ENCODE measurements around the gene CACNA2D2.
"Not testable (repeated sequence)": the region's sequence is repeated elsewhere in the genome, so short reads cannot be mapped to it uniquely, and the experiment has no call there.

The CACNA2D2 gene

DNA sequence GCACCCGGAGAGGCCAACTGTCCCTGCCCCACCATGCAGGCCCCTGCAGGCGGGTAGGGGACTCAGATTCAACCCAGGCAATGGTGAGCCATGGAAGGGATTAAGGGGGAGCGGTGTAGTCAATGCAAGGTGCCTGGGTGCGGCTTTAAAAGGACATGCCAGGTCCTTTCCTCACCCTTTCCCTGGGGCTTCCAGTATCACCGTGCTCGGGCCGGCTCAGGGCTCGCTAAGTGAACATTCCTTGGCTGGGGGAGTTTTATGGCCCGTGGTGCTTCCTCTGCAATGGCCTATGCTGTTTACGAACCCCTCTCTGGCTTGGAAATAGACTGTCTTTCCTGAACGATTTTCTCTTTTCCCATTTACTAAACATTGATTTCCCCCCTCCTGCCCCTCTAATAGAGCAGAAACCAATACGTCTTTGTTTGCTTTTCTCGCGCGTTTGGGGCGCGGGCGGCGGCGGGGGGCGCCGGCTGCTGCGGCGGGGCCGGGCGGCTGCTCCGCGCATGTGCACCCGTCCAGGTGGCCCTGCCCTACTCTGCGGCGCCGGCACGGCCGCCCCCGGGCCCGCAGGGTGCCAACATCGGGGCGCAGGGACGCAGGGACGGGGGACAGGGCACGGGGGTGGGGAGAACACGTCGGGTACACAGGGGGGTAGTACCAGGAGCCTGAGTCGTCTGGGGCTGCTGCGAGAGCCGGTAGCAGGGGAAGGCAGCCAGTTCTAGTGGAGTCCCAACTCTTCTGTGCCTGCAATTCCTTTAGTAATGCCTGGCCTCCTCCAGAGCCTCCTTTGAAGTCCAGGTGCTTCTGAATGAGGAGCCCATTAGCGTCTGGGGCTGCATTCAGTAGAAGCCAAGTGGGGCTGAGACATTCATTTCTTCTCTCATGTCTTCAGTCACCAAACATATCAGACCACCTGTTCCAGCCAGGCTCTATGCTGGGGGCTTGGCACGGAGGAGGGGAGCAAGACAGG is 26.9 kb upstream of the CACNA2D2 start:
- DNase-seq (ENCODE audit: low spot score) = no peak

DNA sequence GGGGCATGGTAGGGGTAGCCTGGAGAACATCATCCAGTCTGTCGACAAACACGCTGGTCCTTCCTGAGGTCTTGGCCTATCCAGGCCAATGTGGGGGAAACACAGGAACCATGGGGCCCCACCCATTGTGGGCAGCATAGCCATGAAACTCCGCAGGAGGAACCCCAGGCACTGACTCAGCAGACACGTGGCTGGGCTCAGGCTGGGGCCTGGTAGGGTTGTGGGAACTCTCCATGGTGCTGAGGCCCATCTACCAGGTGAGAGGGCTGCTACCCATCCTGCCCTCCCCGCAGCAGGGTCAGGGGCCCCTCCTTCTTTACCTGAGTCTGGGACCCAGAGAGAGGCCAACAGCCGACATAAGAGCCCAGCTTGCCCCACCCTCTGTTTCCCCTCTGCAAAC is 22.6 kb upstream of the CACNA2D2 start:
- DNase-seq (ENCODE audit: low spot score) = peak; percentile 53

DNA sequence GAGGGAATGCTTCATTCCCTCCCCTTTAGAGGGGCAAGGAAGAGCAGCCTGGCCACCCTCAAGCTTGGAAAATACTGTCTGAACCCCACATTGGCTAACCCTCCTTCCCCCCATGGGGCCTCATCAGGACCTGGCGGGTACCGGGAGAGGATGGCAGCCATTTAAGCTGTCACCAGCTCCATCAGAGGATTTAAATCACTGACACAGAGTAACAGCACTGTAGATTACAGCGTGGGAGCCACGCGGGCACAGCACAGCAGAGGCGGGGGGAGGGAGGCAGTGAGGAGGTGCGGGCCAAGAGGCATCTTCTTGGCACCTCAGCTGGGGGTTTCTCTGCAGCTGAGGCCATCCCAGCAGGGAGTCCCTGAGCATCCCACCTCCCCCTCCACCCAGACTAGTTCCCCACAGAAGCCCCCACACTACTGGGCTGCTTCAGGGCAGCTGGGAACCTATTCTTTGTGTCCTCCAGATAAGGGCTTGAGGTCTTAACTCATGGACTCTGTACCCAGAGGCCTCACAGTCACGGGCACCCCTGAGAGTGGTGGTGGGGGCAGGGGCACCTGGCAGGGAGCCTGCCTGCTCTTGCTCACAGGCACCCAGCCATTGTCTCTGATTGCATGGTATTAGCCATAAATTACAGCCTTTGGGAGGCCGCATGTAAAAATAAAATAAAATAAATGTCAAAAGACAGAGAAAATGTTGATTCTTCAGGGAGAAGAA is 21.9 kb upstream of the CACNA2D2 start:
- no peak for DNase-seq (ENCODE audit: low spot score)

DNA sequence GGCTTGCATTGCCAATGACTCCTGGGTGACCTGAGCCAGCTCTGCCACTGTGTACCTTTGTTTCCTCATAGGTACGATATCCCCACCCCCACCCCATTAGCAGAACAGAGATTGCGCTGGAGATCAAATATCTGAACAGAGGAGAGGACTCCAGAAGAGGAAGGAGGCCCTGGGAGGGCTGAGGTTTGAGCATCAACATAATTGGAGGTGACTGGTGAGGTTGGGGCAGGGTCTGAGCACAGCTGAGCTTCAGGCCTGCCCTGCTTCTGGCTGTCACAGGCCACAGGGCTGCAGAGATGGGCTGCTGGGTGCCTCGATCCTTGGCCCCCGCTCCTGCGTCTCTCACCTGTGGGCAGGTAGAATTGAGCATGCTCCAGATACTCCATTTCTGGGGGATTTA is 21.3 kb upstream of the CACNA2D2 start:
- DNase-seq (ENCODE audit: low spot score) = no peak

DNA sequence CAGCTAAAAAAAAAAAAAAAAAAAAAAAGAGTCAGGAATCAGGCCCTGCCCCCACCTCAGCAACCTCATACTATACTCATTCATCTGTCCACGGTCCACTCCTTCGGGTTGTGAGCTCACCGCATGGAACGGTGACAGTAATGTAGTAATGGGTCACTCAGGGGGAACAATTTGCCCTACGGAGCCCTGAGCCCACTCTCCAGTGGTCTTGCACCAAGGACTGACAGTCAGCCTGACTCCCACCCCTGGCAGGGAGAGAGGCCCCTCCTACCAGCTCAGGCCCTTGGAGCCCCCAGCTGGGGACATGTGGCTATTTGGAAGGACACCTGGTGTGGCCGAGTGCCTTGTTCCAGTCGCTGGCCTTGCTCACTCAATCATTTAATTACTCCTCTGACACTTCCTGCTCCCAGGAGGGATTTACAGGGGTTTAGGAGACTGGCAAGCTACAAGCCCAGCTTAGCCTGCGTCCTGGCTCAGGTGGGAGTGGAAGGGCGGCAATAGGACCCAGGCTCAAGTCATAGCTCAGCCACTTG is 19.9 kb upstream of the CACNA2D2 start:
- DNase-seq (ENCODE audit: low spot score) = no peak

DNA sequence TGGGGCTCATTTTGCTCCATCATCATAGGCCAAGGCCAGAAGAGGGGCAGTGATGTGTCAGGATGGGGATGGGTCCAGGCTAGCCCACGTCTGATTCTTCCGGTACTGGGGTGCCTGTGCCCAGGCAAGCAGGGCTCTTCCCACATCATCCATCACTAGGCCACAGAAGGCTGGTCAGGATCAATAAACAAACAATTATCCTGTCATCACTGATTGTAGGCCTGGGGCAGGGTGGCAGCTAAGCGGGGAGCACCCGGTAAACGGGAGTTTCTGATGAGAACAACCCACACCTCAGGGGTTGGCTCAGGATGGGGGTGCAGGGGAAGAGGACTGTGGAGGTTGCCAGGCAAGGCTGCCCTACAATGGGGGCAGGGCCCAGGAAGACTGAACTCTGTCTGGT is 18.1 kb upstream of the CACNA2D2 start:
- no peak for DNase-seq (ENCODE audit: low spot score)

DNA sequence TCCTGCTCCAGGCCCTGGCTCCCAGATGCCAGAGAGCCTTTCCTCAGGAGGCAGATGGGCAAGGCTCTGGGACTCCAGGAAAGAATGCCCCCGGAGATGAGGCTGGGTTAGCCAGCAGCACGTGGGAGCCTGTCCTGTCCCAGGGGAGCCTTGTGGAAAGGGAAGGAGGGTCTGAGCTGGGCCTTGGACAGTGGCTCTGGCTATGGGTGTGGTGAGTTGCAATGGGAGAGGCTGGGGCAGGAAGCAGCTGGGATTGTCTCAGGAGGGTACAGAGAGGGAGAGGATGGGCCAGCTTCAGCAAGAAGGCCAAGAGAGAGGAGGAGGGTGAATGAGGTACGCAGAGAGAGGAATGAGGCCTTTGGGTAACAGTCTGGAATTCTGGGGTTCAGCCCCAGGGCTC is 17.4 kb upstream of the CACNA2D2 start:
- no peak for DNase-seq (ENCODE audit: low spot score)

DNA sequence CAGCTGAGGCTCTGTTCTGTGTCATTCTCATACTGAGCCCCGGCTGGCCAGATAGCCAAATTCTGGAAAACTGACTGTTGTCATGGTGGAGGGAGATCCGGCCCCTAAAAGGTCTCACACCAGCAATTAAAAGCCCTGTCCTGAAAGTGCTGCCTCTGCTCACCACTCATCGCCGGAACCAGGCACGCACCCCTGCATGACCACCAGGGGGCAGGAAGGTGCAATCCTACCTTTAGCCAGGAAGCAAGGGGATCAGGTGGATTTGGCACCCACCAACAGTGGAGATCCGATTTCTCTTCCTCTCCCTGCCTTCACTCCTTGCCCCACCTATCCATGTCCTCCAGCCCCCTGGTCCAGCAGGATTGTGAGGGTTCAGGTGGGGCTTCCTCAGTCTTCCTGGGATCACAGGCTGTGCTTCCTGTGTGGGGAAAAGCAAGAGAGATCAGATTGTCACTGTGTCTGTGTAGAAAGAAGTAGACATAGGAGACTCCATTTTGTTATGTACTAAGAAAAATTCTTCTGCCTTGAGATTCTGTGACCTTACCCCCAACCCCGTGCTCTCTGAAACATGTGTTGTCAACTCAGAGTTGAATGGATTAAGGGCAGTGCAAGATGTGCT is 16.1 kb upstream of the CACNA2D2 start:
- peak; percentile 64 for DNase-seq (ENCODE audit: low spot score)

DNA sequence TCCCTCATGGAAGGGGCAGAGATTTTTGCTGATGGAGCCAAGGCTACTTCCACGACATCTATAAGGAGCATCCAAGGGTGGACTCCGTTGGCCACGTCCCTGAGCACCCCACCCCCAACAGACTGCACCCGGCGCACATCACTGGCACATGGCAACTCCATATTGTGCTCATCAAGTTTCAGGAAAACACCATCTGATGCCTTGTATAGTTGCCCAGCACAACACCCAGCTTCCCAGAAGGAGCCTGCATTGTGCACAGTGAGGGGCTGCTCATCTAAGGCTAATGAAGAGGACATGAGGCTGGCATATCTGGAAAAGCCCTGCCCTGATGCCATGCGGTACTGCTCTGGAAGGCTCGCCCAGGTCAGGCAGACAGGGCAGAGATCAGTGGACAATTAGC is 15.0 kb upstream of the CACNA2D2 start:
- no peak for DNase-seq (ENCODE audit: low spot score)

DNA sequence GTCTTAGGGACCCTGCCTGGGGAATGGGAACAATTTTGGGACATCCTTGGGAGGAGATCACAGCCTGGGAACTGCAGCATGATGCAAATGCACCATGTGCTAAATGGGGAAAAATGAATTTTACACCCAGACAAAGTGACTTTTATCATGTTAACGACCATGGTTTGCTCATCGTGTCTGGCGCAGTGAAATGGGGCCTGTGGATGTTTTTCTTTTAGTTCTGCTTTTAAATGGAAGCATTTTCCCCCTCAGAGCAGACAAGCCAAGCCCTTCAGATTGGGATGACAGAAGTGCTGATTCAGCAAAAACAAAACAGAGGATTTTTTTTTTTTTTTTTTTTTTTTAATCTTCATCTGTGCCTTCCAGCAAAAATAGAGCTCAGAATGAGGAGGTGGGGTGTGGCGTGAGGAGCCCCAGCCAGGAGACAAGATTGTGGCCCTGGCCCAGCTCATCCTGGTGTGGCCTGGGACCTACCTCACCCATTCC is 14.3 kb upstream of the CACNA2D2 start:
- DNase-seq (ENCODE audit: low spot score) = no peak

DNA sequence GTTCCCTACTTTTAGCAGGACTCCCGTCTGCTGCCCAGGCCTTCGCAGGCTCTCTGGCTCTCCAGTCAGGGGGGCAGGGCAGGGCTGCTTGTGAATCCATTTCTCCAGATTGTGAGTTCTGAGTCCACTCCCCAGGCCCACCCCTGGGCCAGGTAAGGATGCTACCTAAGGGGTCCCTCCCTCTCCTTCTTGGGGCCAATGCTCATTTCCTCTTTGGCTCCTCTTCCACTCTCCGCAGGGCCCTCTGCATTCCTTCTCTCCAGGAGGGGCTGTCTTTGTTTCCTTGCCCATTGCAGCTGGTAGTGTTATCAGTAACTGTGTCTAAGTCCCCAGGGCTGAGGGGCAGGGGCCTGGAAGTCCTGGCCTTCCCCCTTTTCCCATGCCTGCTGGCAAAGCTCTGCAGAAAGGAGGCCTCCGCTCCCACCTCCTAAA is 13.0 kb upstream of the CACNA2D2 start:
- no peak for DNase-seq (ENCODE audit: low spot score)

DNA sequence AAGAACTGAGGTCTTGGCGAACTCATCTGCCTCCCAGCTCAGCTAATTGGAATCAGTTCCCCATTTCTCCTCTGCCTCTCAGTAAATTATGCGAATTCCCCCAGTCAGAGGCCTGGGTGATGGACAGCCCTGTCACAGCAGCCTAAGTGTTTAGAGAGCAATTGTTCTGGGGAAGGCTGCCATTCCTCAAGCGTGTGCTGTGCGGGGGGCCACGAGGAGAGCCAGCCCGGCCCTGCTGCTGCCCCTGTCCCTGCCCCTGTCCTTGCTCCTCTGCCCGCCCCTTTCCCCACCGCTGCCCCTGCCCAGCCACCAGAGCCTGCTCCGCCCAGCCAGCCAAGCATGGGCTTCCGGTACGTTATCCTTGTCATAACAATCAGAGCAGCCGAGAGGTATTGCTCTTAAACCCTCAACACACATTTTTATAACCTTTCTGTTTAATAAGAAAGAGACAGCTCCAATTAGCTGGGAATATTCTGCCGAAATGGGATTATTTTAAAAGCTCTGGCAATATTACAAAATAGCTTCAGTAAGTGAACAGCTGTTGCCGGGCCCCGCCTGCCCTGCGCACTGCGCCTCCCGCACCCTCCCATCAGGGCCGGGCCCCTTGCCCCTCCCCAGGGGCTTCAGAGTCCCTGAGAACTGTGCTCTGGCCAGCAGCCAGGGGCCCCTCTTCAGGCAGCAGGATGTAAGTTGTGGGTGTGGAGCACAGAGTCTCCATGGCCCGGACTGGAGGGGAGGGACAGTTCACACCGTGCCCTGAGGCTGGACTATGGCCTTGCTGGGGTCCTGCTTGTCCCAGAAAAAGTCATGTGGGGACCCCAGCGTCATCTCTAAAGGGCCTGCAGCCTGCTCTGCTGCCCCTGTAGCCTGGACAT is 12.4 kb upstream of the CACNA2D2 start:
- no peak for DNase-seq (ENCODE audit: low spot score)

DNA sequence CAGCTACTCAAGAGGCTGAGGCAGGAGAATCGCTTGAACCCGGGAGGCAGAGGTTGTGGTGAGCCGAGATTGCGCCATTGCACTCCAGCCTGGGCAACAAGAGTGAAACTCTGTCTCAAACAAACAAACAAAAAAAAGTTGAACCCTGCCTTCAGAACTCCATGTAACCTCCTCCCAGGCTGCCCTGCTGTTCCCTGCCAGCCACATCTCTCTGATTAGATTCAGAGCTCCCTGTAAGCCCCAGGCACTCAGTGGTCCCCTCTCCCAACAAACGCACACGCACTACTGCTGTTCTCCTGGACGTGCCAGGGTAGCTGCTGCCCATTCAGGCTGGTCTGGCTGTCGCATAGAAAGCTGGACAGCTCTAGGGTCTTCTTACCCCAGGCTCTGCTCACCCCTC is 9.5 kb upstream of the CACNA2D2 start:
- DNase-seq (ENCODE audit: low spot score) = not testable (repeated sequence)

DNA sequence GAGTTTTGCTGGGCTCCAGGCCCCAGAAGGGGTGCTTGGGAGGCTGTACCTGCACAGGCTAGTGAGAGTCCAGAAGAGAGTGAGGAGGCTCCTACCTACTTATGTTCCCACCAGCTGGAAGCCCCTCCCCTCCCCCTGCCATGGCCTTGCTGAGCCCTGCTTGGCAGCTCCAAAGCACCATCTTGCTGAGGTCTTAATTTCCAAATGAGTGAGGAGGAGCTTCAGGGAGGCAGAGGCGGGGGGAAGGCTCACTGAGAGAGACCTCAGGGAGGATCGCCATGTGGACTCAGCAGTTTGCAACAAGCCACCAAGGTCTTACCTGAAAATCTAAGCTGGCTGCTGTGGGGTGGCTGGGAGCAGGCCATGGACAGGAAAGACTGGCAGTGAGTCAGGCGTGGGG is 8.7 kb upstream of the CACNA2D2 start:
- DNase-seq (ENCODE audit: low spot score) = no peak

DNA sequence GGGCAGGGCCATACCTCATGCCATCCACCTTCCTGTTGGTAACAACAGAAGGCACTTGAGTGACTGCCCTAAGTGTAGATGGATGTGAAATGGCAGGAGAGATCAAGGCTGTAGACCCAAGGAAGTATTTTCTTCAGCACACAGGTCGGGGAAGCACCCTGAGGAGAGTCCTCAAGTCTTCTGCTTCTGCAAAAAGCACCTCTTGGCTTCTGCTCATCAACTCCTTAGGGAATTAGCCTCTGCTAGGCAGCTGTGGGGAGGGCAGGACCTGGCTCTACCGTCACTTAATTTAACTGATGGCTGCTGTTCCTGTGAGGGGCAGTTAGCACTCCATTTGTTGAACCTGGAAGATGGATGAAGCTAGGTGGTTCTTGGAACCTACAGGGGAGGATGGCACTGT is 6.9 kb upstream of the CACNA2D2 start:
- DNase-seq (ENCODE audit: low spot score) = no peak

DNA sequence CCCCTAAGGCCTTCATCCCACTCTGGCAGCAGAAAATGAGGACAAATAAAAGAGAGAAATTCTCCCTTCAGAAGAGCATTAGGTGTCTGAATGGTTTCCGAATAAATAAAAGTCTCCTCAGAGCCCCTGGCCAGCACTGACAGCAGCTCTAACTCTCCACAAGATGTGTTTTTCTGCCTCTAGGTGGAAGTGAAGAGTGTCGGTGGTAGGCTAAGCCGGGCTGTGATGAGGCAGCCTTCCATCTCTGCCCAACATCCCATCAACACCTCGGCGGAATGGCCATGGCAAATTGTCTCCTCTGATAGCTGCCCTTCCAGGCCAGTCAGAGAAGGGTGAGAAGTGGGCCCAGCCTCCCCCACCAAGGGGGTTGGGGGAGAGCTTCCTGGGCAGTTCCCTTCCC is 6.3 kb upstream of the CACNA2D2 start:
- DNase-seq (ENCODE audit: low spot score) = no peak

DNA sequence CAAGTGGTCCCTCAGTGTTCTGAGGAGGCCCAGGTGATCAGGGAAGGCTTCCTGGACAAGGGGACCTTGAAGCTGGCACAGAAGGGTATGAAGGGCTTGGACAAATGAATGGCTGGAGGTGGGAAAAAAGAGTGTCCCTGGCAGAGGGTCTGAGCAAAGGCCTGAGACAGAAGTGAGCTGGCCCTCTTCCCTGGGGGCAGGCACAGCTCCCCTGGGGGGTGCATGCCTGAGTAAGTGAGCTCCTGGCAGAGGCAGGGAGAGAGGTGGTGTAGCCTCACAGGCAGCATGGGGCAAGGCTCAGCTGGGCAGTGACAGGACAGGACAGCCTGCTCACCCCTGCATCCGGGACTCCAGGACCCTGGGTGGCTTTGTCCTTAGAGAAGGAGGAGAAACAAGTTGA is 5.4 kb upstream of the CACNA2D2 start:
- DNase-seq (ENCODE audit: low spot score) = no peak

DNA sequence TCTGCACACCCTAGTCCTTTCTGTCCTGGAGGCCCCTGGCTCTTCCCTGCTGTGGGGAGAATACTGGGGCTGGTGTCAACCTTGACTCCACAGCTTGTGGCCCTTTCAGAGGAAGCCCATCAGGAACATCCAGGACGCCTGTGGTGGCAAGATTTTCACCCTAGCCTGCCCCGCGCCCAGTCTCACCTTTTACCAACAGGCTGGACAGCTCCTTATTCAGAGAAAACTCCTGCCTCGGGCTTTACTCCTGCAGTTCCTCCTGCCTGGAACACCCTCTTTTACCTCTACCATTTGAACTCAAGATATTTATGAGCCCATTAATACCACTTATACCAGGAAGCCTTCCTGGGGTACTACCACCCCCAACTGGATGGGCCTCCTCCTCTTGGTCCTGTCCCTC is 2.7 kb upstream of the CACNA2D2 start:
- DNase-seq (ENCODE audit: low spot score) = no peak

DNA sequence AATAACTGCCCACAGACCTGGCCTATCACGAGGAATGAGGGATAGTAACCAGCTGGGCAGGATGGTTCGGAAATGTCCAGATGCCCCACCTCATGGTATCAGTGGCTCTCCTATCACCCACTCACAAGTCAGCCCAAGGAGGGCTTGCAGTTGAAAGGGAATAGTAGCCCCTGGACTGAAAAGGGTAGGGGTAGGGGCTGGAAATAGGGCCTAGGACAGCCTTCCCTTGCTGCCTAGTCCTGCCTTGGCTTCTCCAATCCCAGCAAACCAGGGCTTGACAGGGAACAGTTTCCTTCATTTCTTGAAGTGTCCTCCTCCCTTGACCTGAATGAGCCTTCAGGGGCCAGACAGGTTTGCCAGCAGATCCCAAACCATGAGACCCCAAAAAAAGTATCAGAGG is 1.2 kb upstream of the CACNA2D2 start:
- no peak for DNase-seq (ENCODE audit: low spot score)

DNA sequence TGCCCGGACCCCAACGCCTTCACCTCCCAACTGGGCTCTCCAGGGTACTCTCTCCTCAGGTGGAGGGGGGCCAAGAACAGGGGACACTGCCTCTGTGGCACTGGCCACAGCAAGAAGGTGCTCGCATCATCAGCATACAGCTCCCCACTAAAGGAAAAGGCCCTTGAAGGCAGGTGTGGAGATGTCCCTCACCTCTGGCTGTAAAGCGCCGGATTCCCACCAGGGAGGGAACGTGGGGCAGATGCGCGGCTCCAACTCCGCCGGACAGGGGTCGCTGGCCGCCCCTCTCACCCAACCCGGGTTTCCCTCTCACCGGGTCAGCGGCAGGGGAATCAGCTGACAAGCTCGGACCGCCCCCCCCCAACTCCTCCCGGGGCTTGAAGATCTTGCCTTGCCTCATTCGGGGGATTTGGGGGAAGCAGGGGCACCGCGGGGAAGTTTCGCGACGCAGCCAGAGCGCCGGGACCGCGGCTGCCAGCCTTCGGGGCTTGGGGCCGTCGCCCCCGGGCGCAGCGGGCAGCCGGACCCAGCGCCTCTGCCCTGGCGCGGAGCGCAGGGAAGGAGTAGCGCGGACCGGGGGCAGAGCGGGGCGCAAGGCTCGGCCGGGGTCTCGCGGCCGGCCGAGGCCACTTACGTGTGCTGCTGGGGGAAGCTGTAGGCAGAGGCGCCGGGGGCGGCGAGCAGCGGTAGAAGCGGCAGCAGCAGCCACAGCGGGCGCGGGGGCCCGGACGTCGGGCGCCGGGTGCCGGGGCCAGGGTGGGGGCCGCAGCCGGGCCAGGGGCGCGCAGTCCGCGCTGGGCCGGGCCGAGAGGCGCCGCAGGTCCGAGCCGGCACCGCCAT is 630 bp downstream of the CACNA2D2 start:
- DNase-seq (ENCODE audit: low spot score) = peak; percentile 31

DNA sequence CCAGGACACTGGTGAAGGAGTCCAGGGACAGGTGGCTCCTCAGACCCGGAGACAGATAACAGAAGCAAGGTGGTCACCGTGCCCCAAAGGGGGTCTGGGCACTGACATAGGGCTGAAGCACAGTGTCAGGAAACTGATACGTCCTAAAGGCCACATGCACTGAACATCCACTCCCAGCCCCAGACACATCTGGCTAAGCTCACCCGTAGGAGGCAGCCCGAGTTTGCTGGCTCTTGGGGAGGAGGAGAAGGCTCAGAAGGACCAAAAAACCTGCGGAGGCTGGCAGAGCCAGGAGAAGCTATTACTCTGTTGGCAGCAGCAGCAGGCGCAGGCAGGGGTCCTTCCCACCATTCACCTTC is 1.2 kb downstream of the CACNA2D2 start:
- DNase-seq (ENCODE audit: low spot score) = no peak

Measured in germinal center (tissue), 1 donor.